ENCODE measurements around the gene ARHGDIA.

ARHGDIA gene

GRCh38 chr17:81888105-81888987, 17.2 kb upstream of the ARHGDIA start:
- DNase-seq: no peak

- DNase-seq: no peak
Measured at GRCh38 chr17:81885869-81886548, 14.9 kb upstream of the ARHGDIA start.

GRCh38 chr17:81885454-81885853, 14.3 kb upstream of the ARHGDIA start:
- DNase-seq: no peak

- no peak for DNase-seq
Measured at GRCh38 chr17:81884968-81885367, 13.8 kb upstream of the ARHGDIA start.

- DNase-seq: no peak
Measured at GRCh38 chr17:81884520-81884919, 13.4 kb upstream of the ARHGDIA start.

- no peak for DNase-seq
Measured at GRCh38 chr17:81879121-81879520, 8.0 kb upstream of the ARHGDIA start.

- DNase-seq: no peak
Measured at GRCh38 chr17:81878294-81878693, 7.2 kb upstream of the ARHGDIA start.

- DNase-seq: no peak
Measured at GRCh38 chr17:81877569-81877968, 6.4 kb upstream of the ARHGDIA start.

GRCh38 chr17:81871387-81872230, 472 bp upstream of the ARHGDIA start:
- DNase-seq: peak; percentile 86 to 92

- DNase-seq: no peak
Measured at GRCh38 chr17:81870131-81870980, 781 bp downstream of the ARHGDIA start.

GRCh38 chr17:81869221-81870130, 1.7 kb downstream of the ARHGDIA start:
- no peak for DNase-seq

GRCh38 chr17:81868674-81869220, 2.4 kb downstream of the ARHGDIA start:
- no peak for DNase-seq

GRCh38 chr17:81867991-81868673, 3.0 kb downstream of the ARHGDIA start:
- DNase-seq: no peak

GRCh38 chr17:81867170-81867990, 3.8 kb downstream of the ARHGDIA start:
- DNase-seq: peak; percentile 61 to 70

GRCh38 chr17:81866440-81867169, 4.5 kb downstream of the ARHGDIA start:
- DNase-seq: no peak

- DNase-seq: peak in 1 of 2 experiments; percentile 62
Measured at GRCh38 chr17:81865733-81866439, 5.3 kb downstream of the ARHGDIA start.

- DNase-seq: no peak
Measured at GRCh38 chr17:81865358-81865732, 5.8 kb downstream of the ARHGDIA start.

Measured in SHP77 (cell line).